Glomerular endothelial cell (primary cell): ENCODE data around the gene TMEM247. TPM values are rescaled to one million over a fixed set of nuclear protein-coding genes. Genes with fewer than 3 reads are reported as not detected.
"Not testable (repeated sequence)": the region's sequence is repeated elsewhere in the genome, so short reads cannot be mapped to it uniquely, and the experiment has no call there.

Experiments used
- DNase-seq: peaks from one replicate; pipeline ENCODE4 v3.0.0-alpha.2; 2011; ENCODE audit warnings: low read depth, low spot score; ENCODE audit errors: extremely low read depth
- total RNA-seq: library from RNA; depleted of rRNA; stranded (reverse); fragments of >200 nt; gene quantifications from 2 replicates; pipeline ENCODE4 v1.2.3, GENCODE V29; 2015

TMEM247 gene
- total RNA-seq, 1 donor from 2014 or later, result not detected

DNA sequence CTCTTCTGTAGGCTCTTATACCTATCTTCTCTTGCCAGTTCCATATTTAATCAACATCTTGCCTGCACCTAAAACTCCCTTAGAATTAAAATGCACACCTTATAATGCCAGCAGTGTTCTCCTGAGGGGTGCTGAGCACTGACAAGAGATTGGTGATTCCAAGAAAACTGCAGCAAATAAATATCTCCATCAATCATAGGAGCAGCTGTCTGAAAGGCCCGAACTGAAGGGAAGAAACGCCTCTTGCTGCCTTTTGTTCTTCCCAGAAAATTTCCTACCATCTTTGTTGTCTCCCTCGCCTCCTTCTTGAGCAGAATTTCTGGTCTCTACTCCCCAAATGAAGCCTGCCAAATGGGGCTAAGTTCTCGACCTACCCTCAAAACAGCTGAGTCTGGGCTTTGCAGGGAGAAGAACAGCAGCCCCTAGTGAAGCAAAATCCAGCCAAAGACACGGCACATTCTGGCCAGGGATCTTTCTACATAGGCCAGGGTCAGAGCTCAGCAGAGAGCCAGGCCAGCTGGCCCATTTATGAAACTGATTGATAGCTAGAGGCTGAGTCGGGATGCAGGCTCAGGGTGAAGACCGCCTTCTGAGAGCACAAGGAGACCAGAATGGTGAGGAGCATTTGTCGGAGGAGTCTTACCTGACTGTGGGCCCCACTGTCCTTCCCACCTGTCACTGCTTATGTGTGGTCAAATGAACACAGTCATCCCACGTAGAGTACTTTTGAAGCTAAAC, 20.4 kb upstream of the TMEM247 start:
- no peak for DNase-seq

DNA sequence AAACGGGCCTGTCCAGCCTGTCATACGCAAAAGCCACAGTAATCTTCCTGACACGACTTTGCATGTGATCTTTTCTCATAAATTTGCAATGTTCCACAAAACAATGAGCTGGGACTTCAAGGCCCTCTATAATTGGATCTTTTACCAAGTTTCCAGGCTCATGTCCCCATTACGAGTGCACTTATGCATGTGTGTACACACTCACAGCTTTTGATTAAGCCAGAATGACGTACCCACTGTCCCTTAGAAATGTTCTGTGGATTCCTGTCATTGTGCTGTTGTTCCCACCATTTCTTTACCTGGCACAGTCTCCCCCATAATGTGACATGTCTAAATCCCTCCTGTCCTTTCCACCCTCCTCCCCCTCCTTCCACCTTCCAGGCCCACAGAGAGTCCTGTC, 19.7 kb upstream of the TMEM247 start:
- DNase-seq, result no peak

DNA sequence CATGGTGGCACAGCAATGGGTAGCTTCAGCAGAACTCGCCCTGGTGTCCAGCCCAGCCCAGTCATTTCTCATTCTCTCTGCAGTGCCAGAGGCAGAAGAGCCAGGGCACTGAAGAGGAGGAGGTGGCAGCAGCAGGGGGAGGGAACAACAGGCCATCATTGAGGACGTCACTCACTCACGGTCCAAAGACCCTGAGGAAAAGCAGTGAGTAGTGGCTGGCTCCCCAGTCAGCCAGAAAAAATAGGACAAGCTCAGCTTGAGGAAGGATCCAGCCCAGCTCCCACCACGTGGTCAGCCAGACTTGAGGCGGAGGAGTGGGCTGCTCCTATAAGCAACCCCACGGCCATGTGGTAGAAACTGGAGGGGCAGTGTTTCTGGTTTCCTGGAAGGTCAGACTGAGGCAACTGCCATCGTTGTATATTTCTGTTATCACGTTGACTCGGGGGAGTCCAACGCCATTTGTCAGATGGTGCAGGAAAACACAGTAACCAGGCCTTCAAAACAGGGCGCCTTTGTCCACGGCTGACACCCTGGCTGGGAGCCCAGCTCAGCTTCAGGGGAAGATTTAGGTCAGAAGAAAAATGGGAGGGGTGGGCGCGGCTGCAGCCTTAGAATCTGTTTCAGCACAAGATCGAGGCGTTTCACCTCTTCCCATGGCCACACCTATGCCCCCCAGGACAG, 19.0 kb upstream of the TMEM247 start:
- no peak for DNase-seq

DNA sequence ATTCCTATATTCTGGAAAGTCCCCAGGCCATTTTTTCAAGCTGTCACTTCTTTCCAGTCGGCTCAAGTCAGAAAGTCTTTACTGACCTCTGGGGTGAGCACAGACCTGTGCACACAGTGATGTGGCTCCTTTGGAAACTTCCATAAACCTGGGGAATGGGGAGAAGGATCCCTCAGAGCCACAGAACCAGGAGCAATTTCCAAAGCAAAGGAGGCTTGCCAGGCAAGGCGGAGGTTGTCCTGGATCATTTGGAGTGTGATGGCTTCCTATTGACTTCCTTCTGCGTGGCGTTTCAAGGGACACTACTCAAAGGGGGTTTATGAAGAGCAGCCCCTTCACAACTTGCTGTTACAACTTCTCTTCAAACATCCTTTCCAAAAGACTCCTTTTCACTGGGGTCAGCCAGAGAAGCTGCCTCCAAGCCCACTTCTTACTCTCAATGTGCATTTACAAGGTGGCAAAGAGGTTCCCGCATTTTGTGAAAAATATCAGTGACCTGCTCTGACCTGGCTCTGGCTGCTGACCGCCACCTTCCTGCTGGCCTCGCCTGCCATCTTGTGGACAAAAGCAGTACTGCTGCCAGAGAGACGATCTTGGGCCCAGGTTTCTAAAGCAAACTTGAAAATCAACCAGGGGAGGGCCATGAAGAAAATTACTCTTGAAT, 18.2 kb upstream of the TMEM247 start:
- peak; percentile 16 for DNase-seq

DNA sequence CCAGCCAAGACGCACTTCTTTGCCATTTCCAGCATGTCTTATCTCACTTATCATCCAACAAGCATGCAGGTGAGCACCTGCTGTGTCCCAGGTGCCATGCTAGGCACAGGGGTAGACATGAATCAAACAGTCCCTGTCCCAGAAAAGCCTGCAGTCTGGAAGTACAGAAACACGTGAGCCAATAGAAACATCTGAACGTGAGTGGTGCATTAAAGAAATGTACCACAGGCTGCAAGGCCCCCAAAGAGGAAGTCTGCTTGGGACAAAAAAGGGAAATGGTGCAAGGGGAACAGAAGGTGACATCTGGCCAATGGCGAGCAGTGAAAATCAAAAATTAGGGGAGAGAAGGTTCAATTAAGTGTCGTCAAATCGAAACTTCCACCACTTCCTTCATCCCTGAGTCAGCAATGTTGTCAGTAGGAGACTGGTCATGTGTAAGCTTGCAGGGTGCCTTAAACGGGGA, 17.6 kb upstream of the TMEM247 start:
- DNase-seq, result no peak

DNA sequence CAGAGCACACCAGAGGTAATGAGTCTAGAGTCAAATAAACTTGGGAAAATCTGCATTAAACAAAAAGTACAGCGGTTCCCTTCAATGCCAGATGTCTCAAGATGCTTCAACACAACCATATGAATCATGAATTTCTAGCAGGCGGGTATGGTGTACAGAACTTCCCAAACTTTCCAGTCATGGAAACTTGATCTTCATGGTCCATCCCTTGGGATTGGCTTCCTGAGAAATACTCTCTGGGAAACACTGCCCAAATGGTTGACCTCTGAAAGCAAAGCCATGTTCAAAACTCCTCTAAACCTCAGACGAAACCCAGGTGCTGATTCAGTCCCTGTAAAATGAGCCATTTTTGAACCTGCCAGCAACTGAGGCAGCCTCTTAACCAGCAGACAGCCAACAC, 16.4 kb upstream of the TMEM247 start:
- DNase-seq, result no peak

DNA sequence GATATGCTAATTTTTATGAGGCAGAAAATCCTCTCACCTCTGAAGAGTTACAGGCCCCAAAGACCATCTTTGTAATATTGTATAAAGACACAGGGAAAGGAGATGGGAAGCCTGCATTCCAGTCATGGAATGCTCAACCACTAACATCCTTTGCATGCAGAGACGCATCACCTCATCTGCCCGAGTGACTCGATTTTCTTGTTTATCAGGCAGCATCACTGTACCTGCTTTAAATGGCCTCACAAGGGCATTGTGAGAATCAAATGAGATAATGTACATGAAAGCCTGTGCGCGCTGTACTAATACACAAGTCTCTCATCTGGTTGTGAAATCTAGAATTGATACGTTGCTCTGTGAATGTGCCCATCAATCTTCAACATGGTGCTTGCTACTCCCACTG, 10.2 kb upstream of the TMEM247 start:
- DNase-seq, result no peak

DNA sequence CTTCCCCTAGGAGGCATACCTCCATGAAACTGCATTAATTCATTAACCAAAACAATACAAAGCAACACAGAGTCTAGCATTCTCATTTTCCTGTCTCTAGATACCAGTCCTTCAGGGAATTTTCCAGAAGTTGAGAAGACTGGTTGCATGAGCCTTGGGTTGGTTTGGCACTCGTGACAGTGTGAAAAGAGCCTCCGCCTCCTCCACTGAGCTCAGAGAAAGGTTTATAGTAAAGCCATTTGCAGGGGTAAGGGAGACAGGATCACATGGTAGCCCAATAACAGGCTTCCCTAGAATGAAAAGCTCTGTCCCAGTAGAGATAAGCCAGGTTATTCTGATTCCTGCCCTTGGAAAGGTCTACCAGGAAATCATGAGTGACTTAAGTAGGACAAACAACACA, 9.7 kb upstream of the TMEM247 start:
- DNase-seq, result no peak

DNA sequence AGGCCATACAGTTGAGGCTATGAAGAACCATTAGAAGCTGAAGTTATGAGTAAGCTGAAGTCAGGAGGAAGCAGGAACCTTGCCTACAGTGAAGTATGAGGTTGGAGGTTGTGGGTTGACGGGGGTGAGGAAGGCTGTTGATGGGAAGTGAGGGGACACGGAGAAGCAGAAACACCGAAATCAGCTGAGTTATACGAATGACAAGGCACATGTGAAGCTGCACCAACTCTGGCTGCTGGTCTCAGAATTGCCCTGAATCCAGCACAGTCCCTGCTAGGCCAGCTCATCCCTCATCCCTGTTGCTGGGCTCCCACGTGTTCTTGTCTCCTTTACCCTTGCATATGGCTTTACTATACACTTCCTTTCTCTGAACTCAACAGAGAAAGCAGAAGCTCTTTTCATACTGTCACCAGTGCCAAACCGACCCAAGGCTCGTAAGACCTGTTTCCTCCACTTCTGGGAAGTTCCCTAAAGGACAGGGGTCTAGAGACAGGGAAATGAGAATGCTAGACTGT, 9.2 kb upstream of the TMEM247 start:
- no peak for DNase-seq

DNA sequence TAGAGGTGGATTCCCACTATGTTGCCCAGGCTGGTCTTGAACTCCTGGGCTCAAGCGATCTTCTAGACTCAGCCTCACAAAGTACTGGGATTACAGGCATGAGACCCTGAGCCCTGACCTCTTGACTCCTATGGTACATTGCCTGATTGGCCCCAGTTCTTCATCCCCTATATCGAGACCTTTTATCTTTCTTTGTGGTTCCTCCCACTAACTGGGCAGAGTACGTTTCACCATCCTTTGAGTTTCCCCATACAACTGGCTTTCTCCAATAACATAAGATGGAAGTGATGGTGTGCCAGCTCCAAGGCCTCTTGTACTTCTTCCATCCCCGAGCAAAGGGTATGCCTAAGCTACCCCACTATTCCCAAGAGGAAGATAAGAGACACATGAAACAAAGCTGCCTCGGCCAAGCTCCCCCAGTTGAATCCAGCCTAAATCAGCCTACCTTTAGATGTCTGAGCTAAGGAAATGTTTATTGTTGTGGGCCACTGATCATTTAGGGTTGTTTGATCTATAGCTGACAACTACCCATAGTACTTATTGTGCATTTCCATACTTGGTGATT, 8.3 kb upstream of the TMEM247 start:
- no peak for DNase-seq

DNA sequence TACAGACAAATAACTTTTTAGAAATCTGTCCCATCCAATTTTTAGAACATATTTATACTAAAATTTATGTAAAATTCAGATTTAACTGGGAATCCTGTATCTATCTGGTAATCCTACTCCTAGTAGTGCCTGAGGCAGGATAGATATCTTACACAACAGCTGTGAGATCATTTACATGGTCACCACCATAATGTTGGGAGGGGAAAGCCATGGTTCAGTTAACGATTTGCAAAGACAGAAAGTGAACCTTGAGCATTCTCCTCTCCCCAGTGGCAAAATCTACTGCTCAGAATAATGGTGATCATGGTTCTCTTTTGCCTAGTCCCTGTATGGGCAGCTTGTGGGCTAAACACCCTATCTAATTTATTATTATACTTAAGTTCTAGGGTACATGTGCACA, 7.7 kb upstream of the TMEM247 start:
- DNase-seq, result no peak

DNA sequence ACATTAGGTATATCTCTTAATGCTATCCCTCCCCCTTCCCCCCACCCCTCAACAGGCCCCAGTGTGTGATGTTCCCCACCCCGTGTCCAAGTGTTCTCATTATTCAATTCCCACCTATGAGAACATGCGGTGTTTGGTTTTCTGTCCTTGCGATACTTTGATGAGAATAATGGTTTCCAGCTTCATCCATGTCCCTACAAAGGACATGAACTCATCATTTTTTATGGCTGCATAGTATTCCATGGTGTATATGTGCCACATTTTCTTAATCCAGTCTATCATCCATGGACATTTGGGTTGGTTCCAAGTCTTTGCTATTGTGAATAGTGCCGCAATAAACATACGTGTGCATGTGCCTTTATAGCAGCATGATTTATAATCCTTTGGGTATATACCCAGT, 7.2 kb upstream of the TMEM247 start:
- not testable (repeated sequence) for DNase-seq

DNA sequence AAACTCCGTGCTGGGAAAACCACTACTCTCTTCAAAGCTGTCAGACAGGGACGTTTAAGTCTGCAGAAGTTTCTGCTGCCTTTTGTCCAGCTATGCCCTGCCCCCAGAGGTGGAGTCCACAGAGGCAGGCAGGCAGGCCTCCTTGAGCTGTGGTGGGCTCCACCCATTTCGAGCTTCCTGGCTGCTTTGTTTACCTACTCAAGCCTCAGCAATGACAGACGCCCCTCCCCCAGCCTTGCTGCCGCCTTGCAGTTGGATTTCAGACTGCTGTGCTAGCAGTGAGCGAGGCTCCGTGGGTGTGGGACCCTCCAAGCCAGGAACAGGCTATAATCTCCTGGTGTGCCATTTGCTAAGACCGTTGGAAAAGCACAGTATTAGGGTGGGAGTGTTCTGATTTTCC, 1.9 kb upstream of the TMEM247 start:
- DNase-seq, result not testable (repeated sequence)

DNA sequence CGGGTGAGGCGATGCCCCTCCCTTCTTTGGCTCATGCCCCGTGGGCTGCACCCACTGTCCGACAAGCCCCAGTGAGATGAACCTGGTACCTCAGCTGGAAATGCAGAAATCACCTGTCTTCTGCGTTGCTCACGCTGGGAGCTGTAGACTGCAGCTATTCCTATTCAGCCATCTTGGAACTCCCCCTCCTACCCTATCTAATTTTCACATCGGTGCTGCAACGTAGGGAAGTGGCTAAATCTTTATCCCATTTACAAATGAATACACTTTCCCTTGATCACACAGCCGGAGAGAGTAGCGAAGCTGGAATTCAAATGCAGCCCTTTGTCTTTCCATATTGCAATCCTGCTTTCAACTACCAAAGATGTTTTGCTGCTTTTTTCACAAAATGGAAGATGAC, 1.4 kb upstream of the TMEM247 start:
- no peak for DNase-seq

DNA sequence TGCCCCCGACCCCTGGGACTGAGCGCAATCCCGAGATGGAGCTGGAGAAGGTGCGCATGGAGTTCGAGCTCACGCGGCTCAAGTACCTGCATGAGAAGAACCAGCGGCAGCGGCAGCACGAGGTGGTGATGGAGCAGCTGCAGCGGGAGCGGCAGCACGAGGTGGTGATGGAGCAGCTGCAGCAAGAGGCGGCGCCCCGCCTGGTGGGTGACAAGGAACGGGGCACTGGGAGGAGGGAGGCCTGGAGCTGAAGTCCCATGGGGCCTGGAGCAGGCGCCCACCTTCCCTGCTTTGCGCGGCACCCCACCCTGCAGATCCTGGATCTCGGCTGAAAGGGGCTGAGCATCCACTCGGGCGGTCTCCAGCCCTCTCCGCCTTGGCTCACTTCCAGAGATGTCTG, 1.2 kb downstream of the TMEM247 start:
- DNase-seq, result no peak

DNA sequence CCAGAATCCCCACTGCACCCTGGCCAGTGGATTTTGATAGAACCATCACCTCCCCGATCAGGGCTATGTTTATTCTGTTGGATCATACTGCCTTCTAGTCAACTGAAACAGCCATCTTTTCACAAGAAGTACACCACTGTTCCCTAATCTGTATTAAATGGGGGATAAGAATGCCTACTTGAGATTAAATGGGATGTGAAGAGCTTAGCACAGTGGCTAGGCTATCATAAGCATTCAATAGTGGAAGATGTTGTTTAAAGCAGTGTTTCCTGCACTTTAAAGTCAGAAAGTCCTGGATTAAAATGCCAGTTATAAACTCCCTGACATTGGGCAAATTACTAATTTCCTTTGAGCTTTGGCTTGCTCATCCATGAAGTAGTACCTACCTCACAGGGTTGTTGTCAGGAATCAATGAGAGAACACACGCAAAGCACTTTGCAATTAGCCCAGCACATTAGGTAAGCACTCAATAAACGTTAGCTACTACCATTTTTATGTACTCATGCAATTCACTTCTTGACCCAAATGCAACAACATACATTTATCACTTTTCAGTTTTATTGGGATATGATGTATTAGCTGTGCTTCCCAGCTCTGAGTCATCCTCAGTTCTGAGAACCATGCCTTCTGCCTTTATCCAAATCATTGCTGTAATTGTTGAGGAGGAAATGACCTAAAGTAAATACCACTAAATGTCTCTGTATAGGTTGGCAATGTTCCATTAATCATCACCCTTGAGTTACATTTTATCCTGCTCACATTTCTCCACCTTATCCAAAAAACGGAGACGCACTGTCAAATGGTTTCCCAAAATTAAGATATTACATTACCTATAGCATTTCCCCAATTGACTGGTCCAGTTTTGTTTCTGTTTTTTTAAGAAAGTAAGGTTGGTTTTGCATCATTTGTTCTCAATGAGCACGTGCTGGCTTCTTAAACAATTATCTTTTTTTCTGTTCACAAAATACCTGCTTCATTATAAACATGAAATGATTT, 2.1 kb downstream of the TMEM247 start:
- DNase-seq, result peak; percentile 85

DNA sequence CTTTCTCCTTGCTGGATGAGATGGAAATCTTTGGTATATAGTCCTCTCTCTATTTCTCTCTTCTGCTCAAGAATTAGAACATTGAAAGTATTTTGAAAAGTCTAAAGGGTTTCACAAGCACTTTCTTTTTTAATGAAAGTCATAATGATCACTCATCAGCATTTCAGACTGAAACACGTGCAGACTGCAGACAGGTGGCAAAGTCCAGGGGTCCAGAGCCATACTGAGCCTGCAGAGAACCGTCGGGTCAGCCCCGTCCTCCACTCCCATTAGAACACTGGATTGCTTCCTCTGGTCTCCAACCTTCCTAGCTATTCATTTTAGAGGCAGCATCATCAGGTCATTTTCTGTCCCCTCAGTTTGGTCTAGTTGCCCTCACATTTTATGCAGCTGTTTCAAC, 3.1 kb downstream of the TMEM247 start:
- DNase-seq, result no peak

DNA sequence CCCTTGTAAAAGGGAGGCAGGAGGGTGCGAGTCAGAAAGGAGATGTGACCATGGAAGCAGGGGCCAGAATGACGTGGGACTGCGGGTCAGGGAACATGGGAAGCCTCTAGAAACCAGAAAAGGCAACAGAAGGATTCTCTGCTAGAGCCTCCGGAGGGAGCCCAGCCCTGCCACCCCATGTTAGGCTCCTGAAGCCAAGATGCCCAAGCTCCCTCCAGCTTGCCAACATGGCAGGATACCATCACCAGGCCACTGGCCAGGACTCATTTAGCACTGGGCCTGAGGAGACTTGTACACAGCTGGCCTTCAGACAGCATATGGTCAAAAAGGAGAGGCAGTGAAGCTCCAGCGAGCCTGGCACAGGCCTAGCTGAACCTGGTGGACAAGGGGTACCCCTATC, 5.6 kb downstream of the TMEM247 start:
- DNase-seq, result no peak

DNA sequence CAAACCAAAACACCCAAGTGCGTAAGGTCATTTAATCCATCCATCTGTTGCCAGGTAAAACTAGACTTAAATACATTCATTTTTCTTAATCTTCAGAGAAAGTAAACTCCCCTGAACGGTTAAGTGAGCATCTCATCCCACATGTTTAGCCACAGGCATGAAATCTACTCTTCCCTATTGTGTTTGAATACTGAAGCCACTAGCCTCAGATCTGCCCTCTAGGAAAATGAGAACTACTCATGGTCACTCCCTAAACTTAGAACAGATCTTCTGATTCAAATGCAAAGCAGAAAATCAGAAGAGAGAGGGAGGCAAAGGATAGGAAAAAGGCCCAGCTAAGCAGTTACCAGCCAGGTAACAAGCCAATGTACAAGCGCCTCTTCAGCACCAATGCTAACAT, 7.1 kb downstream of the TMEM247 start:
- DNase-seq, result no peak

DNA sequence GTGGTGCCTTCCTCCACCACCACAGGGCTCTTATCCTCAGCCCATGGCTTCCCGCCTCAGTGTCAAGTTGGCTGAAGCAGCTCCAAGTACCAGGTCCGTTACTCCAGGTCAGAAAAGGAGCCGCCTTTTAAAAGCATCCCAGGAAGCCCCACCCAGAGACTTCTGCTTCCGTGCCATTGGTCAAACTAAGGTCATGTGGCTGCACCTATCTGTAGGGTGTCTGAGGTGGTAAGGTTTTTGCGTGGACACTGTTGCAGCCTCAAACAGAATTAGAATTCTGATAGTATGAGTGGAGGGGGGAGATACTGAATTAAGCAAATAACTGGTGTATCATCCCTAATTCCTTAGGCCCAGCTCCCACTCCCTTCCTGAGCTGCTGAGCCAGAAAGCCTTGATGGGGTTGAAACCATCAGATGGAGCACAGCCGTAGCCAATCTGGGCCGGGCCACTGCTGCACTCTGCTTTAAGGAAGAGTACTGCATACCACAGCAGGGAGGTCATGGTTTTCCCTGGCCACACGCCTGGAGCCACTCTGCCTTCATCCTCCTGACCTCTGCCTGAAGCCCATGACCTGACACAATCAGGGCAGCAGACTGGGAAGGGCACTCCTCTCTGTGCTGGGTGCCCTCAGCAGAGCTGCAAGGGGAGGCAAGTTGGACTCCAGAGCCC, 8.4 kb downstream of the TMEM247 start:
- no peak for DNase-seq
